Measurements from ENCODE around the gene R3HDM1. TPM values are rescaled to one million over a fixed set of nuclear protein-coding genes. Genes with fewer than 3 reads are reported as not detected.
"Not testable (repeated sequence)": the region's sequence is repeated elsewhere in the genome, so short reads cannot be mapped to it uniquely, and the experiment has no call there.

R3HDM1 gene
- total RNA-seq, 4 donors from 2014 or later: 13.7 to 22.3 (median 19.2) TPM

GRCh38 chr2:135708159-135708558 is 176.9 kb downstream of the R3HDM1 start:
- TF ChIP-seq CTCF (IDR thresholded peaks at IDR 0.05) (no peak), POLR2AphosphoS5 (IDR thresholded peaks at IDR 0.05) (no peak), EP300 (IDR thresholded peaks at IDR 0.05; ENCODE audit: low read depth) (no peak), POLR2A (IDR thresholded peaks at IDR 0.05) (no peak)
- intact Hi-C loops (cut with DNase I; ENCODE audit: low total_unique reads): no loop called here
- no peak for DNase-seq
- in situ Hi-C loops (cut with MboI; ENCODE audit: low pct_ligation_motif_present in 1 of 4, low pct_unique_long_range_greater_than_20kb in 1 of 4, low sequenced_read_pairs in 3 of 4): loop anchor here in 2 of 4 donors (25.0 kb wide), 2 partner anchors 696 to 721 kb away; no protein-coding TSS in a partner anchor
- Histone ChIP-seq H3K9me3 (no peaks in the 10 kb centered on the region), H3K27me3 (no peaks in the 10 kb centered on the region), H3K4me1 (no peaks in the 10 kb centered on the region), H3K36me3 (peaks cover 0 to 9% (median 0%) of the 10 kb centered on the region in 4 donors), H3K27ac (no peak overlapping the region), H3K4me3 (no peak overlapping the region)
- WGBS, 2 donors (ENCODE audit: low coverage in 1 of 2): 87 to 94% methylated on average over 4 of the region's 4 CpGs

- WGBS, 2 donors (ENCODE audit: low coverage in 1 of 2): 54 to 60% methylated on average over 3 to 6 of the region's 6 CpGs
- in situ Hi-C loops (cut with MboI; ENCODE audit: low pct_ligation_motif_present in 1 of 4, low pct_unique_long_range_greater_than_20kb in 1 of 4, low sequenced_read_pairs in 3 of 4) (loop anchor here (10.0 to 25.0 kb wide), 3 partner anchors 698 to 723 kb away; no protein-coding TSS in a partner anchor), intact Hi-C loops (cut with DNase I; ENCODE audit: low total_unique reads) (no loop called here)
- no peaks in the 10 kb centered on the region for H3K9me3 ChIP-seq
- no peak overlapping the region for H3K27ac ChIP-seq
- no peak overlapping the region for H3K4me3 ChIP-seq
- TF ChIP-seq POLR2A (IDR thresholded peaks at IDR 0.05) (no peak), CTCF (IDR thresholded peaks at IDR 0.05) (peak; percentile 88 to 96 (median 95)), EP300 (IDR thresholded peaks at IDR 0.05; ENCODE audit: low read depth) (no peak), POLR2AphosphoS5 (IDR thresholded peaks at IDR 0.05) (no peak)
- no peaks in the 10 kb centered on the region for H3K27me3 ChIP-seq
- peak; percentile 56 for DNase-seq
- H3K36me3 ChIP-seq: peaks cover 0 to 9% (median 0%) of the 10 kb centered on the region in 4 donors
- no peaks in the 10 kb centered on the region for H3K4me1 ChIP-seq
These were observed 178.7 kb downstream of the R3HDM1 start for GRCh38 chr2:135709992-135710391.

- H3K27ac ChIP-seq; intact Hi-C loops (cut with DNase I; ENCODE audit: low total_unique reads); H3K4me1 ChIP-seq; H3K9me3 ChIP-seq; DNase-seq; H3K4me3 ChIP-seq; H3K27me3 ChIP-seq: not testable (repeated sequence)
- in situ Hi-C loops (cut with MboI; ENCODE audit: low pct_ligation_motif_present in 1 of 4, low pct_unique_long_range_greater_than_20kb in 1 of 4, low sequenced_read_pairs in 3 of 4): loop anchor here (10.0 to 25.0 kb wide), 3 partner anchors 703 to 728 kb away; no protein-coding TSS in a partner anchor
- peaks cover 0 to 18% (median 6%) of the 10 kb centered on the region in 4 donors for H3K36me3 ChIP-seq
- WGBS, 2 donors (ENCODE audit: low coverage in 1 of 2): 94 to 96% methylated on average over 9 of the region's 9 CpGs
These were observed 183.8 kb downstream of the R3HDM1 start for GRCh38 chr2:135715086-135715485.

- H3K4me1 ChIP-seq: no peaks in the 10 kb centered on the region
- peaks cover 0 to 6% (median 0%) of the 10 kb centered on the region in 4 donors for H3K36me3 ChIP-seq
- DNase-seq: no peak
- WGBS, 2 donors (ENCODE audit: low coverage in 1 of 2): 94% methylated on average over 2 of the region's 2 CpGs; no CpG with 5 or more reads in 1 of the 2 donors
- H3K9me3 ChIP-seq: no peaks in the 10 kb centered on the region
- intact Hi-C loops (cut with DNase I; ENCODE audit: low total_unique reads): loop anchor here (10.0 kb wide), 1 partner anchor 723 kb away; no protein-coding TSS in a partner anchor
- H3K27ac ChIP-seq: no peak overlapping the region
- no peaks in the 10 kb centered on the region for H3K27me3 ChIP-seq
- in situ Hi-C loops (cut with MboI; ENCODE audit: low pct_ligation_motif_present in 1 of 4, low pct_unique_long_range_greater_than_20kb in 1 of 4, low sequenced_read_pairs in 3 of 4): no loop called here
- TF ChIP-seq CTCF (IDR thresholded peaks at IDR 0.05) (no peak), EP300 (IDR thresholded peaks at IDR 0.05; ENCODE audit: low read depth) (no peak), POLR2A (IDR thresholded peaks at IDR 0.05) (no peak), POLR2AphosphoS5 (IDR thresholded peaks at IDR 0.05) (no peak)
- no peak overlapping the region for H3K4me3 ChIP-seq
These were observed 196.9 kb downstream of the R3HDM1 start for GRCh38 chr2:135728064-135728743.
